GM10847 (cell line): ENCODE results near the gene FARSA.

ENCODE experiments used
- POLR2A ChIP-seq: IDR thresholded peaks from 2 replicates; pipeline ENCODE4 v1.6.1; 2011; ENCODE audit not compliant: insufficient read length; ENCODE audit errors: extremely low read depth

Gene FARSA

GRCh38 chr19:12933287-12934072 is at the start of gene FARSA:
FARSA (minus strand) TSS chr19:12933711; CDS start chr19:12933696, 15 bp downstream.
- peak; percentile 95 for TF ChIP-seq POLR2A

GRCh38 chr19:12983091-12983490 is 49.6 kb upstream of the FARSA start:
- no peak for TF ChIP-seq POLR2A

DNA sequence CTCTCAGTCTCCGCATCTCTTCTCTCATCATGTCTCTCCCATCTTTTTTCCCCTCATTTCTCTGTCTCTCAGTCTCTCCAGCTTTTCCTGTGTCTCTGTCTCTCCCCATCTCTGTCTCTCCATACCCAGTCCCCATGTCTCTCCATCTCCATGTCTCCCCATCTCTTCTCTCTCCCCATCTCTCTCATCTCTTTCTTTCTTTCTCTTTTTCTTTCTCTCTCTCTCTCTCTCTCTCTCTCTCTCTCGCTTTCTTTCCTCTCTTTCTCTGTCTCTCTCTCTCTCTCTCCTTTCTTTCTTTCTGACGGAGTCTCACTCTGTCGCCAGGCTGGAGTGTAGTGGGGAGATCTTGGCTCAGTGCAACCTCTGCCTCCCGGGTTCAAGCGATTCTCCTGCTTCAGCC is 49.1 kb upstream of the FARSA start:
- TF ChIP-seq POLR2A: no peak

- TF ChIP-seq POLR2A: no peak
Observed at GRCh38 chr19:12979974-12980373, 46.5 kb upstream of the FARSA start.

GRCh38 chr19:12975221-12975741 is 41.8 kb upstream of the FARSA start:
- no peak for TF ChIP-seq POLR2A

DNA sequence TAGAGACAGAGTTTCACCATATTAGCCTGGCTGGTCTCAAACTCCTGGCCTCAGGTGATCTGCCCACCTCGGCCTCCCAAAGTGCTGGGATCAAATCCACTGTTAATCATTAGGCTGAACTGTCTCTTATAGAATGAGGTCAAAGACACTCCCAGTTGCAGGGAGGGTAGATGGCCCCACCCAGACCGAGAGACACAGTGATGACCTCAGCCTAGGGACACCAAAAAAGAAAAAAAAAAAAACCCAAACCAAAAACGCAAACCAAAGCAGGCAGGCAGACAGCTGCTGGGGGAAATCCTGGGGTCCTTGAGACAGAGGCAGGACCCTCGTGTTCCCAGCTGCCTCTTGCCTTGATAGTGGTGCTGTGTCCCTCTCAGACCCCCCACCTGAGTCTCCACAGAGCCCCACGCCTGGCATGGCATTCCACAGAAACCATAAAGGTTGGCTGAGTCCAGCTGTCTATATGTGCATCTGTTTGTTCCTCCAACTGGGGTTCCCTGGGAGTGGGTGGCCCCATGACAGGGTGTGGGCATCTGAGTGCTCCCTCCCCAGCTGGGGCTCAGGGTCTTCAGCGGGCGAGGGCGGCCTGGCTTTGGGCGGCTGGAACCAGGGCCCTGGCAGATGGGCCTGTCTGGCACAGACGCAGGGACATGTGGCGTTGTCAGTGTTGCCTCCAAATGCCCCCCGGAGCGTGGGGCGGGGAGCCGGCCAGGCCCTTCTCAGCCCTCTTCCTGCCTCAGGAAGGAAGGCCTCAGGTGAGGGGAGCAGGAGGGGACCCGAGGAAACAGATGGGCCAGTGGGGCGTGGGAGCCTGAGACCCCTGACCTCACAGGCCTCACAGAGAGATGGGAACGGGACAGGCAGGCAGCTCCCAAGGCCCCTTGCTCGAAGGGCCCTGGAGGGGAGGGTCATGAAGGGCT is 41.0 kb upstream of the FARSA start:
- TF ChIP-seq POLR2A: no peak

- no peak for TF ChIP-seq POLR2A
Observed at GRCh38 chr19:12973236-12973635, 39.7 kb upstream of the FARSA start.

- no peak for TF ChIP-seq POLR2A
Observed at GRCh38 chr19:12970070-12970820, 36.7 kb upstream of the FARSA start.

GRCh38 chr19:12969292-12969988 is 35.9 kb upstream of the FARSA start, which contains the start of gene DAND5:
DAND5 (plus strand) TSS chr19:12969576; CDS start chr19:12969661, 85 bp downstream.
- TF ChIP-seq POLR2A: no peak

DNA sequence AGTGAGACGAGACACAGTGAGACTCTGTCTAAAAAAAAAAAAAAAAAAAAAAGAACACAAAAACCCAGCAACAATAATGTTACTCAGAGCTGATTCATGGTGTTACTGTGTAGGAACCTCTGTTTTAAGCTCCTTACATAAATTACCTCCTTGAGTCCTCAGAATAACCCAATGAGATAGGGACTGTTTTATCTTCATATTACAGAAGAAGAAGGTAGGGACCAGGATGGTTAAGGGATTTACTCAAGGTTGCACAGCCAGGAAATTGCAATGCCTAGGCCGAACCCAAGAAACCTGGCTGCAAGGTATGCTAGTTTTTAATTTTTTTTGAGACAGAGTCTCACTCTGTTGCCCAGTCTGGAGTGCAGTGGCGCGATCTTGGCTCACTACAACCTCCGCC is 34.4 kb upstream of the FARSA start:
- TF ChIP-seq POLR2A: no peak

GRCh38 chr19:12965812-12966135 is 32.3 kb upstream of the FARSA start:
- no peak for TF ChIP-seq POLR2A

DNA sequence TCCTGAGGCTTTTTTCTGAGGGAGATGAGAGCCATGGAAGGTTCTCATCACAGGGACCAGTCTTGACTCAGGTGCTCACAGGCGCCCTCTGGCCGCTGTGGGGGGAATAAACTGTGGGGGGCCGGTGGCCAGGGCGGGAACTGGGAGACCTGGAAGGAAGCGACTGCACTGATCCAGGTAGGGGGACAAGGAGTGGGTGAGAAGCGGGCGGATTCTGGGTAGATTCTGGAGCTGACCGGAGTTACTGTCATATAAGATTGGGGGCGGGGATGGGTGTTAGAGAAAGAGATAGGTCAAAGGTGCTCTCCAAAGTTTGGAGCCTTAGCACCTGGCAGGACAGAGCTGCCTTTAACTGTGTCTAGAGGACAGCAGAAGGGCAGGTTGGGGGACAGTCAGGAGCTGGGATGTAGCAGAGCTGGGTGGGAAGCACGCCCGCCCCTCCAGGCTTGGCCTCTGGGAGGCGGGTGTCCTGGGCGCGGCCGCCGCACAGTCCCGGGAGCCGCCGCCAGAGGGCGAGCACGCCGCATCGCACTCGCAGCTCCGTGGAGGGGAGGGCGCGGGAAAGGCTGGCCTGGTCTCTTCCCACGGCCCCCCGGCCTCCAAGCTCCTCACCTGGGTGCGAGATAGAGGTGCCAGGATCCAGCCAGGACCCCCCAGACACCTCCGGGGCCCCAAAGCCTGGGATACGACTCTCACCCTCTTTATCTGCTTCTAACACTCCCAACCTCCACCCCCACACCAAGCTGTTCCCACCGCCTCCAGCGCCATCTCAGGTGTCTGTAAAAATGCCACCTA is 31.7 kb upstream of the FARSA start:
- no peak for TF ChIP-seq POLR2A

DNA sequence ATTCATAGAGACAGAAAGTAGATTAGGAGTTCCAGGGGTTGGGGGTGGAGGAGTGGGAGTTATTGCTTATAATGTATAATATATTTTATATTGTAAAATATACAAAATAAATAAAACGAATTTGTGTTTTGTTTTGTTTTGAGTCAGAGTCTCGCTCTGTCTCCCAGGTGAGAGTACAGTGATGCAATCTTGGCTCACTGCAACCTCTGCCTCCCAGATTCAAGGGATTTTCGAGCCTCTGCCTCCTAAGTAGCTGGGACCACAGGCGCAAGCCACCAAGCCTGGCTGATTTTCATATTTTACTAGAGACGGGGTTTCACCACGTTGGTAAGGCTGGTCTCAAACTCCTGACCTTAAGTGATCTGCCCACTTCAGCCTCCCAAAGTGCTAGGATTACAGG is 26.0 kb upstream of the FARSA start:
- TF ChIP-seq POLR2A: no peak
